Progenitor cell of endocrine pancreas (in vitro differentiated cells): ENCODE results near the gene SYNGR1. TPM values are rescaled to one million over a fixed set of nuclear protein-coding genes. Genes with fewer than 3 reads are reported as not detected.
"Not testable (repeated sequence)": the region's sequence is repeated elsewhere in the genome, so short reads cannot be mapped to it uniquely, and the experiment has no call there.

Experiments used
- DNase-seq: peaks from one replicate; pipeline ENCODE4 v3.0.0; 2021; ENCODE audit warnings: low spot score; ENCODE audit not compliant: unreplicated experiment
- H3K27ac Mint-ChIP-seq: 2 replicates; pipeline ENCODE4 v1.8.0; 2021; ENCODE audit warnings: mild to moderate bottlenecking, moderate library complexity, mixed read lengths
- H3K27me3 Mint-ChIP-seq: 2 replicates; pipeline ENCODE4 v1.8.0; 2021; ENCODE audit warnings: mixed read lengths
- H3K36me3 Mint-ChIP-seq: 2 replicates; pipeline ENCODE4 v1.8.0; 2022; ENCODE audit warnings: mixed read lengths; ENCODE audit not compliant: insufficient read depth
- H3K4me1 Mint-ChIP-seq: 2 replicates; pipeline ENCODE4 v1.8.0; 2021; ENCODE audit warnings: low read depth, mixed read lengths
- H3K4me3 Mint-ChIP-seq: 2 replicates; pipeline ENCODE4 v1.8.0; 2021; ENCODE audit warnings: low read depth, mild to moderate bottlenecking, moderate library complexity, mixed read lengths
- H3K9me3 Mint-ChIP-seq: 2 replicates; pipeline ENCODE4 v1.8.0; 2021; ENCODE audit warnings: low read depth, mixed read lengths
- CTCF ChIP-seq: fragments of 200-600 bp; sonication (generic); IDR thresholded peaks from one replicate; pipeline ENCODE4 v1.5.0; 2021; ENCODE audit warnings: antibody characterized with exemption, mild to moderate bottlenecking; ENCODE audit not compliant: unreplicated experiment
- total RNA-seq: library from RNA; stranded (reverse); gene quantifications from 2 replicates; pipeline ENCODE4 v1.2.1, GENCODE V29; 2021

The SYNGR1 gene
- total RNA-seq, 1 donor from 2014 or later: 36.8 TPM

- DNase-seq: no peak
- TF ChIP-seq CTCF: no peak
- H3K27ac Mint-ChIP-seq: peak overlapping the region; percentile 91
- peaks cover 22% of the 10 kb centered on the region for H3K4me1 Mint-ChIP-seq
- H3K4me3 Mint-ChIP-seq: no peak overlapping the region
- H3K27me3 Mint-ChIP-seq: no peaks in the 10 kb centered on the region
- H3K9me3 Mint-ChIP-seq: no peaks in the 10 kb centered on the region
- no peaks in the 10 kb centered on the region for H3K36me3 Mint-ChIP-seq
Measured at GRCh38 chr22:39332441-39333064, 17.2 kb upstream of the SYNGR1 start.

- H3K36me3 Mint-ChIP-seq: no peaks in the 10 kb centered on the region
- no peak for DNase-seq
- no peak for TF ChIP-seq CTCF
- peaks cover 22% of the 10 kb centered on the region for H3K4me1 Mint-ChIP-seq
- H3K4me3 Mint-ChIP-seq: no peak overlapping the region
- no peaks in the 10 kb centered on the region for H3K27me3 Mint-ChIP-seq
- H3K27ac Mint-ChIP-seq: peak overlapping the region; percentile 80
- no peaks in the 10 kb centered on the region for H3K9me3 Mint-ChIP-seq
Measured at GRCh38 chr22:39336411-39336810, 13.4 kb upstream of the SYNGR1 start.

GRCh38 chr22:39339775-39340174 is 10.0 kb upstream of the SYNGR1 start:
- peaks cover 12% of the 10 kb centered on the region for H3K27me3 Mint-ChIP-seq
- DNase-seq, H3K36me3 Mint-ChIP-seq, H3K27ac Mint-ChIP-seq, H3K4me1 Mint-ChIP-seq, H3K9me3 Mint-ChIP-seq, H3K4me3 Mint-ChIP-seq: not testable (repeated sequence)

GRCh38 chr22:39341179-39341578 is 8.6 kb upstream of the SYNGR1 start:
- Mint-ChIP-seq H3K36me3 (no peaks in the 10 kb centered on the region), H3K4me3 (no peak overlapping the region), H3K27ac (no peak overlapping the region), H3K27me3 (peaks cover 12% of the 10 kb centered on the region), H3K4me1 (peaks cover 7% of the 10 kb centered on the region), H3K9me3 (no peaks in the 10 kb centered on the region)
- no peak for DNase-seq
- TF ChIP-seq CTCF: no peak

- H3K9me3 Mint-ChIP-seq: no peaks in the 10 kb centered on the region
- H3K4me3 Mint-ChIP-seq: no peak overlapping the region
- peaks cover 7% of the 10 kb centered on the region for H3K4me1 Mint-ChIP-seq
- TF ChIP-seq CTCF: peak; percentile 79
- H3K27me3 Mint-ChIP-seq: peaks cover 12% of the 10 kb centered on the region
- no peaks in the 10 kb centered on the region for H3K36me3 Mint-ChIP-seq
- no peak overlapping the region for H3K27ac Mint-ChIP-seq
- DNase-seq: peak; percentile 54
Measured at GRCh38 chr22:39343259-39344045, 6.3 kb upstream of the SYNGR1 start.

GRCh38 chr22:39344046-39344390 is 5.8 kb upstream of the SYNGR1 start:
- peaks cover 12% of the 10 kb centered on the region for H3K27me3 Mint-ChIP-seq
- no peak overlapping the region for H3K27ac Mint-ChIP-seq
- no peaks in the 10 kb centered on the region for H3K36me3 Mint-ChIP-seq
- no peaks in the 10 kb centered on the region for H3K9me3 Mint-ChIP-seq
- TF ChIP-seq CTCF: no peak
- H3K4me3 Mint-ChIP-seq: no peak overlapping the region
- DNase-seq: no peak
- peaks cover 9% of the 10 kb centered on the region for H3K4me1 Mint-ChIP-seq
